HepG2 (cell line): ENCODE measurements around the gene ZSWIM6. TPM values are rescaled to one million over a fixed set of nuclear protein-coding genes. Genes with fewer than 3 reads are reported as not detected.

Experiments
- ATAC-seq: fragments of 200-7000 bp; cut with Tn5 transposase; 3 replicates; pipeline ENCODE4 v1.9.1; 2020; ENCODE audit warnings: mild to moderate bottlenecking, moderate library complexity
- BruUV-seq: library from RNA; stranded (reverse); fragments of 400-500 nt; replicated peaks from 2 replicates; lab custom pipeline; 2021; lab: Mats Ljungman, UMichigan
- CTCF ChIA-PET: fragments of 300-600 bp; formaldehyde crosslinking; extraction: SDS; loops from one replicate; lab custom pipeline; 2021; ENCODE audit warnings: low total read pairs, inconsistent platforms, low intra/inter-chr PET ratio; lab: Yijun Ruan, JAX
- POLR2A ChIA-PET: fragments of 350-600 bp; sonication (Branson Sonifier 250); formaldehyde crosslinking; loops from one replicate; lab custom pipeline; 2020; ENCODE audit warnings: antibody characterized with exemption, inconsistent platforms; lab: Yijun Ruan, JAX
- DNase-seq: peaks from one replicate; pipeline ENCODE4 v3.0.0-alpha.2; 2015; ENCODE audit warnings: low spot score
- FAIRE-seq: peaks from 3 replicates; lab custom pipeline; 2011; peaks lifted over from hg19 to GRCh38; lab: Jason Lieb, UNC
- H2AFZ ChIP-seq: one replicate; pipeline ENCODE4 v1.6.1; 2011; ENCODE audit warnings: low read length, inconsistent platforms
- H3K27ac ChIP-seq: fragments of 300-600 bp; 3 replicates; pipeline ENCODE4 v1.8.0; 2011; ENCODE audit warnings: mixed run types, mild to moderate bottlenecking, mixed read lengths, low read length, inconsistent platforms; ENCODE audit not compliant: insufficient read depth; ENCODE audit errors: extremely low read length
- H3K27me3 ChIP-seq, 2 experiments: fragments of 200-600 bp in 1 of 2; 2 replicates in 1 of 2; 3 replicates in 1 of 2; pipeline versions ENCODE4 v1.6.0 to v1.8.0; 2011; ENCODE audit warnings: low read length in 2 of 2, mild to moderate bottlenecking in 2 of 2, moderate library complexity in 2 of 2, inconsistent platforms in 1 of 2; ENCODE audit not compliant: insufficient read depth in 2 of 2, control insufficient read depth in 1 of 2
- H3K36me3 ChIP-seq, 2 experiments: fragments of 200-600 bp in 1 of 2; replicated peaks in 1 of 2; 2 replicates in 1 of 2; 3 replicates in 1 of 2; pipeline versions ENCODE4 v1.5.1 to v1.8.0; 2011; ENCODE audit warnings: low read length in 2 of 2, inconsistent platforms in 1 of 2; ENCODE audit not compliant: insufficient read depth in 2 of 2, control insufficient read depth in 1 of 2
- H3K4me1 ChIP-seq: 2 replicates; pipeline ENCODE4 v1.5.1; 2012; ENCODE audit warnings: low read length, inconsistent platforms; ENCODE audit not compliant: insufficient read depth
- H3K4me2 ChIP-seq: 2 replicates; pipeline ENCODE4 v1.6.0; 2011; ENCODE audit warnings: low read depth, low read length, inconsistent platforms
- H3K4me3 ChIP-seq, 3 experiments: fragments of 200-600 bp in 1 of 3; sonication (generic), shearing (Covaris generic) in 1 of 3; replicated peaks in 1 of 3; 2 replicates each; pipeline ENCODE4 v1.5.1; 2011 to 2016; ENCODE audit warnings: low read length in 3 of 3, inconsistent platforms in 2 of 3, low read depth in 2 of 3, mild to moderate bottlenecking in 2 of 3, control low read depth in 1 of 3, mixed read lengths in 1 of 3; ENCODE audit not compliant: insufficient read depth in 1 of 3
- H3K79me2 ChIP-seq: one replicate; pipeline ENCODE4 v1.6.1; 2011; ENCODE audit warnings: low read length, inconsistent platforms; ENCODE audit not compliant: insufficient read depth
- H3K9ac ChIP-seq: 2 replicates; pipeline ENCODE4 v1.6.0; 2011; ENCODE audit warnings: mild to moderate bottlenecking, low read depth, low read length, inconsistent platforms; ENCODE audit not compliant: insufficient read depth
- H3K9me3 ChIP-seq: 2 replicates; pipeline ENCODE4 v1.5.1; 2012; ENCODE audit warnings: mild to moderate bottlenecking, low read length
- H4K20me1 ChIP-seq: 2 replicates; pipeline ENCODE4 v1.6.0; 2011; ENCODE audit warnings: inconsistent platforms, mild to moderate bottlenecking, low read length, moderate library complexity; ENCODE audit not compliant: insufficient read depth
- CEBPG ChIP-seq: IDR thresholded peaks from 2 replicates; pipeline ENCODE4 v1.6.1; 2016
- CTCF ChIP-seq: sonication (generic); formaldehyde crosslinking; IDR thresholded peaks from 2 replicates; pipeline ENCODE4 v1.5.0; 2020; ENCODE audit warnings: mild to moderate bottlenecking, missing genetic modification reagents, moderate library complexity
- ETV6 ChIP-seq: sonication (generic); formaldehyde crosslinking; conservative IDR thresholded peaks from 2 replicates; pipeline ENCODE4 v1.4.0; 2020; ENCODE audit warnings: missing genetic modification reagents
- FOXC1 ChIP-seq: sonication (generic); formaldehyde crosslinking; IDR thresholded peaks from 2 replicates; pipeline ENCODE4 v1.8.0; 2022; ENCODE audit warnings: mild to moderate bottlenecking, missing genetic modification reagents, borderline replicate concordance
- STAG1 ChIP-seq: sonication (generic); formaldehyde crosslinking; IDR thresholded peaks from 2 replicates; pipeline ENCODE4 v1.4.0; 2020; ENCODE audit warnings: missing genetic modification reagents
- ZNF580 ChIP-seq: IDR thresholded peaks from 2 replicates; pipeline ENCODE4 v1.6.1; 2016; ENCODE audit warnings: low read depth, borderline replicate concordance
- ZNF597 ChIP-seq: sonication (generic); formaldehyde crosslinking; IDR thresholded peaks from 2 replicates; pipeline ENCODE4 v1.5.0; 2020; ENCODE audit warnings: missing genetic modification reagents
- ZSCAN21 ChIP-seq: sonication (generic); formaldehyde crosslinking; IDR thresholded peaks from 2 replicates; pipeline ENCODE4 v1.8.0; 2022; ENCODE audit warnings: mild to moderate bottlenecking, missing genetic modification reagents, moderate library complexity, borderline replicate concordance
- WGBS: methylation state at CpG from one replicate; pipeline ENCODE4 v1.1.6; 2017; ENCODE audit warnings: low lambda C conversion rate; 5-methylcytosine and 5-hydroxymethylcytosine counted together
- in situ Hi-C: cut with HindIII; loops from 2 replicates; pipeline ENCODE4 v1.10.0; 2017; ENCODE audit warnings: low pct_unique_long_range_greater_than_20kb; ENCODE audit not compliant: extremely low pct_ligation_motif_present
- intact Hi-C: fragments of 100-400 bp; cut with micrococcal nuclease; formaldehyde crosslinking; loops from one replicate; pipeline ENCODE4 v1.10.0; 2022; ENCODE audit not compliant: unreplicated experiment
- polyA plus RNA-seq, 8 experiments: library from polyadenylated mRNA; depleted of rRNA in 3 of 8; stranded (reverse) in 7 of 8; unstranded in 1 of 8; fragments of >200 nt; fragmentation: Illumina TruSeq in 4 of 8; extraction: Trizol in 4 of 8; gene quantifications; 2 replicates each; pipeline versions ENCODE4 v1.2.1 to v1.2.3, GENCODE V29; 2011 to 2016; ENCODE audit warnings: low read depth in 4 of 8, missing spikeins in 1 of 8, mixed read lengths in 1 of 8; ENCODE audit not compliant: insufficient read depth in 1 of 8
- total RNA-seq, 5 experiments: library from RNA; depleted of rRNA; stranded (reverse); fragments of >200 nt; fragmentation: Illumina TruSeq; extraction: Trizol; gene quantifications; 2 replicates each; pipeline ENCODE4 v1.2.3, GENCODE V29; 2016; ENCODE audit warnings: low read depth in 1 of 5

Gene ZSWIM6
- total and polyA plus RNA-seq, 2 of the 13 experiments (the other 11 are each of a cell fraction or from before 2014, with no cell fraction given) = 0.82 to 1.9 TPM

- TF ChIP-seq ETV6 (CRISPR knock-in tag) (no peak), CEBPG (no peak), ZNF597 (CRISPR knock-in tag) (no peak)
Observed at GRCh38 chr5:61354199-61354598, 22.1 kb downstream of the ZSWIM6 start (continued).

GRCh38 chr5:61357745-61358144, 25.7 kb downstream of the ZSWIM6 start:
- FAIRE-seq = no peak

More at GRCh38 chr5:61357745-61358144, 25.7 kb downstream of the ZSWIM6 start:
- H3K79me2 ChIP-seq = peaks cover 3% of the 10 kb centered on the region
- H4K20me1 ChIP-seq = no peaks in the 10 kb centered on the region
- CTCF ChIA-PET = no interaction called here
- BruUV-seq = no TSS peak
- H3K27ac ChIP-seq = no peak overlapping the region
- H3K9ac ChIP-seq = no peak overlapping the region
- no peaks in the 10 kb centered on the region for H3K36me3 ChIP-seq
- TF ChIP-seq STAG1 (CRISPR knock-in tag) (peak; percentile 25; the same call in 1 of the 2 replicates), ZSCAN21 (CRISPR knock-in tag) (no peak), ZNF580 (CRISPR knock-in tag) (no peak), FOXC1 (CRISPR knock-in tag) (no peak), CTCF (CRISPR knock-in tag) (peak; percentile 43)
- H3K4me3 ChIP-seq = no peak overlapping the region
- DNase-seq (peak; percentile 6), ATAC-seq (no peak)
- in situ Hi-C loops (no loop called here), intact Hi-C loops (no loop called here)
- peaks cover 15% of the 10 kb centered on the region for H3K9me3 ChIP-seq
- no peak overlapping the region for H2AFZ ChIP-seq
- POLR2A ChIA-PET = no interaction called here
- H3K27me3 ChIP-seq = no peaks in the 10 kb centered on the region
- H3K4me2 ChIP-seq = no peak overlapping the region
- 22% methylated on average over 2 of the region's 2 CpGs for WGBS
- no peaks in the 10 kb centered on the region for H3K4me1 ChIP-seq
